Fibroblast of lung (primary cell): ENCODE measurements around the gene CXCR1.

Experiments
- EZH2 ChIP-seq: IDR thresholded peaks from 2 replicates; pipeline ENCODE4 v1.5.1; 2012; ENCODE audit warnings: low read length, control low read depth, mild to moderate bottlenecking; ENCODE audit errors: missing control alignments
- TF ChIP-seq, protein P1 (sequence below), 2 donors: IDR thresholded peaks in 1 of 2; conservative IDR thresholded peaks in 1 of 2; 1 replicate in 1 of 2; 2 replicates in 1 of 2; pipeline ENCODE4 v1.5.1; 2011 to 2012; ENCODE audit warnings: low read length in 2 of 2, control low read depth in 1 of 2, inconsistent platforms in 1 of 2, low read depth in 1 of 2, mild to moderate bottlenecking in 1 of 2

DNA sequence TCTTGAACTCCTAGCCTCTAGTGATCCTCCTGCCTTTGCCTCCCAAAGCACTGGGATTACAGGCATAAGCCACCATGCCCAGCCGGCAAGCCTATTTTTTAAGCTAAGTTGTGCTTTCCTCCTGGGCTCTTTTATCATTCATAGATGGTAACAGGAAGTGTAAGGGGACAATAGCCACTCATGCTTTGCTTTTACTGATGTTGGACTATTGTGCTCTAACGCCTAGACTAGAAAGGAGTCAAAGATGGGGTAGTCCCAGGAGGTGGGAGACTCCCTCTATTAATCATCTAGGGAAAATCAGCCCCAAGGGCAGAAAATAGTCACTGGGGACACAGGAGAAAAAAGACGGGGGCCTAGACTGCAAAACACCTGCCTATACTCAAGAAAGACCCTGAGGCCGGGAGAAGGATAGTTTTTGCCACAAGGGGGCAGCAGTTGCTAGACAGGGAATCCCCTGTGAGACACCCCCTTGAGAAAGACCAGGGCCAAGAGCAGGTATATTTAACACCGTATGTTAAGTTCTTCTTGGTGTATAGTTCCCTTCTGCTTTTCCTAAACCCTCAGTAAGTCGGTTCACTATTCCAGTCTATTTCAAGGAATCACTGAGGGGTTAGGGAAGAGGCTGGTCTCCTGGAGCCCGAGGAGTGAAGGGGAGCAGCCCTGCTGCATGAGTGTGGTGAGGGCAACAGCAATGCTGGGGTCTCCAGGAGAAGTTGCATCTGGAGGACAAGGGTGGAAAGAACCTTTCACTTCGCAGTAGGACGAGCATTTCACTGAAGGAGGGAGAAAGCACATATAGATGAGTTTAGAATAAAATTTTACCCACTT, 2.1 kb upstream of the CXCR1 start:
- TF ChIP-seq, protein P1, sequence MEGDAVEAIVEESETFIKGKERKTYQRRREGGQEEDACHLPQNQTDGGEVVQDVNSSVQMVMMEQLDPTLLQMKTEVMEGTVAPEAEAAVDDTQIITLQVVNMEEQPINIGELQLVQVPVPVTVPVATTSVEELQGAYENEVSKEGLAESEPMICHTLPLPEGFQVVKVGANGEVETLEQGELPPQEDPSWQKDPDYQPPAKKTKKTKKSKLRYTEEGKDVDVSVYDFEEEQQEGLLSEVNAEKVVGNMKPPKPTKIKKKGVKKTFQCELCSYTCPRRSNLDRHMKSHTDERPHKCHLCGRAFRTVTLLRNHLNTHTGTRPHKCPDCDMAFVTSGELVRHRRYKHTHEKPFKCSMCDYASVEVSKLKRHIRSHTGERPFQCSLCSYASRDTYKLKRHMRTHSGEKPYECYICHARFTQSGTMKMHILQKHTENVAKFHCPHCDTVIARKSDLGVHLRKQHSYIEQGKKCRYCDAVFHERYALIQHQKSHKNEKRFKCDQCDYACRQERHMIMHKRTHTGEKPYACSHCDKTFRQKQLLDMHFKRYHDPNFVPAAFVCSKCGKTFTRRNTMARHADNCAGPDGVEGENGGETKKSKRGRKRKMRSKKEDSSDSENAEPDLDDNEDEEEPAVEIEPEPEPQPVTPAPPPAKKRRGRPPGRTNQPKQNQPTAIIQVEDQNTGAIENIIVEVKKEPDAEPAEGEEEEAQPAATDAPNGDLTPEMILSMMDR (conservative IDR thresholded peaks at IDR 0.05 in 1 of 2, IDR thresholded peaks at IDR 0.05 in 1 of 2; ENCODE audit: low read depth in 1 of 2, low read length in 2 of 2): peak; percentile 61 to 72
- no peak for TF ChIP-seq EZH2
